Neural cell (in vitro differentiated cells): ENCODE data around the gene ADAMTS16. TPM values are rescaled to one million over a fixed set of nuclear protein-coding genes. Genes with fewer than 3 reads are reported as not detected.

Source experiments
- H2AFZ ChIP-seq: fragments of 200-600, 300-800 bp; sonication (generic), shearing (Covaris generic); 2 replicates; pipeline ENCODE4 v1.6.0; 2014; ENCODE audit warnings: low read depth, mild to moderate bottlenecking, antibody characterized with exemption, low read length, moderate library complexity
- H3F3A ChIP-seq: fragments of 200-600 bp; shearing (Covaris generic); 2 replicates; pipeline ENCODE4 v1.6.1; 2016; ENCODE audit warnings: mild to moderate bottlenecking, moderate library complexity, mixed read lengths, antibody characterized with exemption, low read length; ENCODE audit not compliant: insufficient read depth, poor library complexity, severe bottlenecking
- H3K27ac ChIP-seq: fragments of 200-600, 300-800 bp; sonication (generic), shearing (Covaris generic); 2 replicates; pipeline ENCODE4 v1.5.1; 2014; ENCODE audit warnings: mild to moderate bottlenecking, low read length, moderate library complexity
- H3K27me3 ChIP-seq: fragments of 300-800, 200-600 bp; sonication (generic), shearing (Covaris generic); 2 replicates; pipeline ENCODE4 v1.6.0; 2014; ENCODE audit warnings: mild to moderate bottlenecking, low read depth, low read length, moderate library complexity; ENCODE audit not compliant: insufficient read depth
- H3K36me3 ChIP-seq: fragments of 300-800, 200-600 bp; sonication (generic), shearing (Covaris generic); 2 replicates; pipeline ENCODE4 v1.5.1; 2014; ENCODE audit warnings: mild to moderate bottlenecking, antibody characterized with exemption, low read length, moderate library complexity; ENCODE audit not compliant: insufficient read depth
- H3K4me2 ChIP-seq: fragments of 300-800, 200-600 bp; sonication (generic), shearing (Covaris generic); 2 replicates; pipeline ENCODE4 v1.6.0; 2014; ENCODE audit warnings: mild to moderate bottlenecking, low read length
- H3K4me3 ChIP-seq: fragments of 300-800, 200-600 bp; sonication (generic), shearing (Covaris generic); 2 replicates; pipeline ENCODE4 v1.5.1; 2014; ENCODE audit warnings: mild to moderate bottlenecking, low read length, moderate library complexity
- H3K79me2 ChIP-seq: fragments of 200-600 bp; shearing (Covaris generic); replicated peaks from 2 replicates; pipeline ENCODE4 v1.6.0; 2014; ENCODE audit warnings: mild to moderate bottlenecking, low read length, moderate library complexity; ENCODE audit not compliant: insufficient read depth
- H3K9ac ChIP-seq: fragments of 300-800, 200-600 bp; sonication (generic), shearing (Covaris generic); 2 replicates; pipeline ENCODE4 v1.6.1; 2016; ENCODE audit warnings: mild to moderate bottlenecking, low read length, mixed read lengths
- H3K9me2 ChIP-seq: fragments of 200-600 bp; shearing (Covaris generic); 2 replicates; pipeline ENCODE4 v1.6.1; 2016; ENCODE audit warnings: mild to moderate bottlenecking, low read length, mixed read lengths; ENCODE audit not compliant: insufficient read depth
- H3K9me3 ChIP-seq: fragments of 200-600, 300-800 bp; sonication (generic), shearing (Covaris generic); 2 replicates; pipeline ENCODE4 v1.6.1; 2016; ENCODE audit warnings: mild to moderate bottlenecking, mixed run types, low read length, moderate library complexity, mixed read lengths
- H4K20me1 ChIP-seq: fragments of 200-600 bp; shearing (Covaris generic); 2 replicates; pipeline ENCODE4 v1.6.1; 2016; ENCODE audit warnings: mild to moderate bottlenecking, mixed run types; ENCODE audit not compliant: insufficient read depth
- EP300 ChIP-seq: fragments of 450-650 bp; conservative IDR thresholded peaks from 2 replicates; pipeline ENCODE4 v1.6.1; 2014; ENCODE audit warnings: antibody characterized with exemption, mild to moderate bottlenecking, moderate library complexity; ENCODE audit not compliant: poor library complexity, severe bottlenecking
- EZH2 ChIP-seq: fragments of 200-600, 300-800 bp; shearing (Covaris generic), sonication (generic); IDR thresholded peaks from 2 replicates; pipeline ENCODE4 v1.6.1; 2014; ENCODE audit warnings: antibody characterized with exemption, low read length, borderline replicate concordance, mild to moderate bottlenecking; ENCODE audit not compliant: insufficient read depth, poor library complexity, severe bottlenecking
- MXI1 ChIP-seq: fragments of 450-650 bp; conservative IDR thresholded peaks from 2 replicates; pipeline ENCODE4 v1.6.1; 2014; ENCODE audit warnings: antibody characterized with exemption, mild to moderate bottlenecking; ENCODE audit not compliant: poor library complexity, severe bottlenecking
- POLR2AphosphoS5 ChIP-seq: IDR thresholded peaks from 2 replicates; pipeline ENCODE4 v1.6.1; 2012
- RAD21 ChIP-seq: fragments of 450-650 bp; conservative IDR thresholded peaks from 2 replicates; pipeline ENCODE4 v1.6.1; 2014; ENCODE audit warnings: antibody characterized with exemption, mild to moderate bottlenecking, moderate library complexity
- SMC3 ChIP-seq: fragments of 450-650 bp; conservative IDR thresholded peaks from 2 replicates; pipeline ENCODE4 v1.6.1; 2014; ENCODE audit warnings: antibody characterized with exemption, mild to moderate bottlenecking, moderate library complexity; ENCODE audit not compliant: poor library complexity
- TAF1 ChIP-seq: IDR thresholded peaks from 2 replicates; pipeline ENCODE4 v1.6.1; 2012; ENCODE audit warnings: low read depth
- polyA plus RNA-seq: library from polyadenylated mRNA; depleted of rRNA; stranded (reverse); fragments of >200 nt; gene quantifications from 2 replicates; pipeline ENCODE4 v1.2.3, GENCODE V29; 2014
- TF ChIP-seq, protein P1 (sequence below): IDR thresholded peaks from 2 replicates; pipeline ENCODE4 v1.6.1; 2012; ENCODE audit warnings: borderline replicate concordance
- TF ChIP-seq, protein P2 (sequence below): fragments of 450-650 bp; IDR thresholded peaks from 2 replicates; pipeline ENCODE4 v1.5.1; 2014; ENCODE audit warnings: antibody characterized with exemption, mild to moderate bottlenecking, moderate library complexity; ENCODE audit not compliant: poor library complexity, severe bottlenecking

ADAMTS16 gene
- polyA plus RNA-seq, 1 donor from 2014 or later = 1.3 TPM

DNA sequence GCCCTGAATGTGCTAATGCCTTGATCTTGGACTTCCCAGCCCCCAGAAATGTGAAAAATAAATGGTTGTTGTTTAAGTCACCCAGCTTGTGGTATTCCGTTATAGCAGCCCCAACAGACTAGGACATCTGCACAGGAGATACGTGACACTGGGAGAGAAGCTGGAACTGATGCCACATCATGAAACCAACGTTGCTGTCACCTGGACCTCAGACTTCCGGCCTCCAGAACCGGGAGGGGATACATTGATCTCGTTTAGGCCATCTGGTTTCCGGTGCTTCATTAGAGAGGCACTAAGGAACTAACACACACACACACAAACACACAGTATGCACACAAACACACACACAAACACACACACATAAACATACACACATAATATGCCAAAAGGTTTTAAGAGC lies 207.3 kb downstream of the ADAMTS16 start:
- Histone ChIP-seq H3K9me2 (no peaks in the 10 kb centered on the region), H3K4me2 (no peak overlapping the region), H2AFZ (no peak overlapping the region), H3K9ac (no peak overlapping the region), H3K27me3 (no peaks in the 10 kb centered on the region), H3K79me2 (no peaks in the 10 kb centered on the region), H3F3A (no peaks in the 10 kb centered on the region), H4K20me1 (no peaks in the 10 kb centered on the region), H3K4me3 (no peak overlapping the region), H3K9me3 (no peaks in the 10 kb centered on the region), H3K27ac (no peak overlapping the region), H3K36me3 (no peaks in the 10 kb centered on the region)
- TF ChIP-seq TAF1 (no peak), SMC3 (no peak), EP300 (no peak), MXI1 (no peak), EZH2 (no peak), RAD21 (no peak), POLR2AphosphoS5 (no peak)
- TF ChIP-seq, protein P1, sequence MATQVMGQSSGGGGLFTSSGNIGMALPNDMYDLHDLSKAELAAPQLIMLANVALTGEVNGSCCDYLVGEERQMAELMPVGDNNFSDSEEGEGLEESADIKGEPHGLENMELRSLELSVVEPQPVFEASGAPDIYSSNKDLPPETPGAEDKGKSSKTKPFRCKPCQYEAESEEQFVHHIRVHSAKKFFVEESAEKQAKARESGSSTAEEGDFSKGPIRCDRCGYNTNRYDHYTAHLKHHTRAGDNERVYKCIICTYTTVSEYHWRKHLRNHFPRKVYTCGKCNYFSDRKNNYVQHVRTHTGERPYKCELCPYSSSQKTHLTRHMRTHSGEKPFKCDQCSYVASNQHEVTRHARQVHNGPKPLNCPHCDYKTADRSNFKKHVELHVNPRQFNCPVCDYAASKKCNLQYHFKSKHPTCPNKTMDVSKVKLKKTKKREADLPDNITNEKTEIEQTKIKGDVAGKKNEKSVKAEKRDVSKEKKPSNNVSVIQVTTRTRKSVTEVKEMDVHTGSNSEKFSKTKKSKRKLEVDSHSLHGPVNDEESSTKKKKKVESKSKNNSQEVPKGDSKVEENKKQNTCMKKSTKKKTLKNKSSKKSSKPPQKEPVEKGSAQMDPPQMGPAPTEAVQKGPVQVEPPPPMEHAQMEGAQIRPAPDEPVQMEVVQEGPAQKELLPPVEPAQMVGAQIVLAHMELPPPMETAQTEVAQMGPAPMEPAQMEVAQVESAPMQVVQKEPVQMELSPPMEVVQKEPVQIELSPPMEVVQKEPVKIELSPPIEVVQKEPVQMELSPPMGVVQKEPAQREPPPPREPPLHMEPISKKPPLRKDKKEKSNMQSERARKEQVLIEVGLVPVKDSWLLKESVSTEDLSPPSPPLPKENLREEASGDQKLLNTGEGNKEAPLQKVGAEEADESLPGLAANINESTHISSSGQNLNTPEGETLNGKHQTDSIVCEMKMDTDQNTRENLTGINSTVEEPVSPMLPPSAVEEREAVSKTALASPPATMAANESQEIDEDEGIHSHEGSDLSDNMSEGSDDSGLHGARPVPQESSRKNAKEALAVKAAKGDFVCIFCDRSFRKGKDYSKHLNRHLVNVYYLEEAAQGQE = no peak

DNA sequence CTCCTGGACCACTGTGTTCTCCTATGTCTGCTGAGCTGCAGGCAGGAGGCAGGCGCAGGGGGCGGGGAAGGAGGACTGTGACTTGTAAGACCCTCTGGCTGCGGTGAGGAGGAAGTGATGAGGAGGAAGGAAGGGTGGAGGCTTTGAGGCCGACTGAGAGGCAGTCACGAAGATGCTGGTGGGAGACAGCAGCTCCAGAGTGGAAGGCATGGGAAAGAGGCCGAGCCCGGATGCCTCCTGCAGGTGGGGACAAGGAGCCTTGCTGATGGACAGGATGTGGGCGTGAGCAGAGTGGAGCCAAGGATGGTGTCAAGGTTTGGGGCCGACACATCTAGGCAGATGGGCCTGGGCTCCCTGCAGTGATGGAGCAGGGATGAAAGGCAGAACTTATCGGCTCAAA lies 208.0 kb downstream of the ADAMTS16 start:
- Histone ChIP-seq H4K20me1 (no peaks in the 10 kb centered on the region), H3K9me3 (no peaks in the 10 kb centered on the region), H3K4me2 (no peak overlapping the region), H3K79me2 (no peaks in the 10 kb centered on the region), H3K27ac (no peak overlapping the region), H3K27me3 (no peaks in the 10 kb centered on the region), H3K9ac (no peak overlapping the region), H3K36me3 (no peaks in the 10 kb centered on the region), H3F3A (no peaks in the 10 kb centered on the region), H2AFZ (no peak overlapping the region), H3K9me2 (no peaks in the 10 kb centered on the region), H3K4me3 (no peak overlapping the region)
- TF ChIP-seq MXI1 = no peak
- no peak for TF ChIP-seq POLR2AphosphoS5
- TF ChIP-seq, protein P1 = no peak
- no peak for TF ChIP-seq EP300
- TF ChIP-seq, protein P2, sequence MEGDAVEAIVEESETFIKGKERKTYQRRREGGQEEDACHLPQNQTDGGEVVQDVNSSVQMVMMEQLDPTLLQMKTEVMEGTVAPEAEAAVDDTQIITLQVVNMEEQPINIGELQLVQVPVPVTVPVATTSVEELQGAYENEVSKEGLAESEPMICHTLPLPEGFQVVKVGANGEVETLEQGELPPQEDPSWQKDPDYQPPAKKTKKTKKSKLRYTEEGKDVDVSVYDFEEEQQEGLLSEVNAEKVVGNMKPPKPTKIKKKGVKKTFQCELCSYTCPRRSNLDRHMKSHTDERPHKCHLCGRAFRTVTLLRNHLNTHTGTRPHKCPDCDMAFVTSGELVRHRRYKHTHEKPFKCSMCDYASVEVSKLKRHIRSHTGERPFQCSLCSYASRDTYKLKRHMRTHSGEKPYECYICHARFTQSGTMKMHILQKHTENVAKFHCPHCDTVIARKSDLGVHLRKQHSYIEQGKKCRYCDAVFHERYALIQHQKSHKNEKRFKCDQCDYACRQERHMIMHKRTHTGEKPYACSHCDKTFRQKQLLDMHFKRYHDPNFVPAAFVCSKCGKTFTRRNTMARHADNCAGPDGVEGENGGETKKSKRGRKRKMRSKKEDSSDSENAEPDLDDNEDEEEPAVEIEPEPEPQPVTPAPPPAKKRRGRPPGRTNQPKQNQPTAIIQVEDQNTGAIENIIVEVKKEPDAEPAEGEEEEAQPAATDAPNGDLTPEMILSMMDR = no peak
- no peak for TF ChIP-seq EZH2
- no peak for TF ChIP-seq SMC3
- no peak for TF ChIP-seq TAF1
- TF ChIP-seq RAD21 = no peak
